ENCODE measurements around the gene CASZ1.

- no peak for TF ChIP-seq CTCF (IDR thresholded peaks at IDR 0.05)
- no peak for TF ChIP-seq EZH2 (IDR thresholded peaks at IDR 0.05)
- no peak for TF ChIP-seq EZH2phosphoT487 (IDR thresholded peaks at IDR 0.05)
Observed at GRCh38 chr1:10734375-10734774, 62.1 kb downstream of the CASZ1 start.

Data from neural progenitor cell (in vitro differentiated cells).